IPS-18c (cell line): ENCODE measurements around the gene TBC1D4.
"Not testable (repeated sequence)": the region's sequence is repeated elsewhere in the genome, so short reads cannot be mapped to it uniquely, and the experiment has no call there.

Experiments used
- H3K4me3 ChIP-seq: 2 replicates; pipeline ENCODE4 v1.7.0; 2013; ENCODE audit warnings: low read depth, mild to moderate bottlenecking, low read length, moderate library complexity; ENCODE audit not compliant: insufficient read depth
- H3K9me3 ChIP-seq: one replicate; pipeline ENCODE4 v1.6.1; 2013; ENCODE audit warnings: mild to moderate bottlenecking, low read length, moderate library complexity; ENCODE audit not compliant: control insufficient read depth, insufficient read depth

The TBC1D4 gene

DNA sequence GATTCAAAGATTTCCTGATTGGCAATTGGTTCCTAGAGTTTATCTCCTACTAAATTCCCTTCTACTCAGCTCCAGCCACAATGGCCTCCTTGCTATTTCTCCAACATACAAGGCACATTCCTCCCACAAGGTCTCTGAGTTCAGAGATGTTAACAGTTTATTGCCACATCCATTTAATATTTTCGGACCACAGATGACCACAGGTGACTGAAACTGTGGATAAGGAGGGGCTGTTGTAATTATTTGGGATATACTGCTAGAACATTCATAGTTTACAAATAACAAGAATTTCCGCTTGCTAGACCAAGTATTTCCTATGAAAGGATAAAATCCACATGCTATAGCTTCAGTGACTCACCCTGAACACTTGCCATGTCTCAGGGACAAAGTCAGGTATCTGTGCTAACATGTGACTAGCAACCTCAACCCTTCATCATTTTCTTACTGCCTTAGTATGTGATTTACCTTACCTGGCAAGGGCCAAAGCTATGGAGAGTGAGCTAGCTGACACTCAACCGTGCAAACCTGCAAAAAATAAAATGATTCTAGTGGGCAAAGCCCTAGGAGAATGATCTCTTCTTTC lies 117.7 kb downstream of the TBC1D4 start:
- no peak overlapping the region for H3K4me3 ChIP-seq

DNA sequence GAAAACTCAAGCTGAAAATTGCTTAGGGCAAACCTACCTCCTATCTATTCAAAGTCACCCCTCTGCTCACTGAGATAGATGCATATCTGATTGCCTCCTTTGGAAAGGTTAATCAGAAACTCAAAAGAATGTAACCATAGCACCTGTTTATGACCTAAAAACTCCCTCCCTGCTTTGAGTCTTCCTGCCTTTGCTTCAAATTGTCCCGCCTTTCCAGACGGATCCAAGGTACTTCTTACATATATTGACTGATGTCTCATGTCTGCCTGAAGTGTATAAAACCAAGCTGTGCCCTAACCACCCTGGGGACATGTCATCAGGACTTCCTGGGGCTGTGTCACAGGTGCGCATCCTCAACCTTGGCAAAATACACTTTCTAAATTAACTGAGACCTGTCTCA lies 118.6 kb downstream of the TBC1D4 start:
- no peak overlapping the region for H3K4me3 ChIP-seq
- no peaks in the 10 kb centered on the region for H3K9me3 ChIP-seq

More for the DNA sequence above, 117.7 kb downstream of the TBC1D4 start:
- no peaks in the 10 kb centered on the region for H3K9me3 ChIP-seq

GRCh38 chr13:75362026-75362425 lies 119.9 kb downstream of the TBC1D4 start:
- no peaks in the 10 kb centered on the region for H3K9me3 ChIP-seq
- H3K4me3 ChIP-seq: no peak overlapping the region

GRCh38 chr13:75360170-75360569 lies 121.8 kb downstream of the TBC1D4 start:
- H3K4me3 ChIP-seq: no peak overlapping the region
- H3K9me3 ChIP-seq: no peaks in the 10 kb centered on the region

GRCh38 chr13:75359266-75359665 lies 122.7 kb downstream of the TBC1D4 start:
- Histone ChIP-seq H3K4me3 (no peak overlapping the region), H3K9me3 (no peaks in the 10 kb centered on the region)

- Histone ChIP-seq H3K9me3 (no peaks in the 10 kb centered on the region), H3K4me3 (no peak overlapping the region)
These were observed 124.2 kb downstream of the TBC1D4 start for GRCh38 chr13:75357576-75358289.

- no peak overlapping the region for H3K4me3 ChIP-seq
- H3K9me3 ChIP-seq: no peaks in the 10 kb centered on the region
These were observed 125.5 kb downstream of the TBC1D4 start for GRCh38 chr13:75356421-75356820.

- H3K9me3 ChIP-seq: no peaks in the 10 kb centered on the region
- no peak overlapping the region for H3K4me3 ChIP-seq
These were observed 126.4 kb downstream of the TBC1D4 start for GRCh38 chr13:75355609-75356008.

- Histone ChIP-seq H3K9me3 (no peaks in the 10 kb centered on the region), H3K4me3 (no peak overlapping the region)
These were observed 128.2 kb downstream of the TBC1D4 start for GRCh38 chr13:75353781-75354193.

DNA sequence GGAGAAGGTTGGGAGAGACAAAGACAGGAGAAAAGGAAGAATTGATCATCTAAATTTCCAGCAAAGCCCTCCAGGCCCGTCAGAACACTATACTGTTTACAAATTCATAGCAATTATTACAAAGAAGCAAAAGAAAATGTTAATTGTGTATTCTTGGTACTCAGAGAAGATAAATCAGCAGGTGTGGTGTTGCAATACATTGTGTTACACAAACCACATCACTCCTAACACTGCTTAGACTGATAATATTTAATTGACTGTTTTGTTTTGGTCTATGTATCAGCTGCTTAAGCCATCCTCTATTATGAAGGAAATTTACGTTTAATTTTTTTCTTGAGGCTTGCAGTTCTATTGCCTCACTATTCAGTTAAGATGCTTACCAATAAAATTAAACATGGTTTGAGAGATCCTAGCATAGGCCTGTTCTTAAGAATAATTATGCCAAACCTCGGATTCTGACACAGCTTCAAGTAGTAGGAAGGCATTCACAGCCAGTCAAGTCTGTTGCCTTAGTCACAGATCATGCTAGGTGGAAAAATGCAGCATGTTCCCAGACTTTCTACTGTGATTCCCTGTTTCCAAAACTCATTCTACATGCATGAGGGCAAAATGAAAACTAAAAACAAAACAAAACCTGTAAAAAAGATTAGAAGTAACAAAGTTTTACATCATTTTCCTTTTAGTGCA lies 129.2 kb downstream of the TBC1D4 start:
- no peak overlapping the region for H3K4me3 ChIP-seq
- no peaks in the 10 kb centered on the region for H3K9me3 ChIP-seq

DNA sequence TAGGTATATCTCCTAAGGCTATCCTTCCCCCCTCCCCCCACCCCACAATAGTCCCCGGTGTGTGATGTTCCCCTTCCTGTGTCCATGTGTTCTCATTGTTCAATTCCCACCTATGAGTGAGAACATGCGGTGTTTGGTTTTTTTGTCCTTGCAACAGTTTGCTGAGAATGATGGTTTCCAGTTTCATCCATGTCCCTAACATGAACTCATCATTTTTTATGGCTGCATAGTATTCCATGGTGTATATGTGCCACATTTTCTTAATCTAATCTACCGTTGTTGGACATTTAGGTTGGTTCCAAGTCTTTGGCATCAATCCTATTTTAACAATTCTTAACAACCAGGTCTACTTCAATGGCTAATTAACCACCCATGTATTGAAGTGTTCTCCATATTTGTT lies 130.4 kb downstream of the TBC1D4 start:
- H3K4me3 ChIP-seq, H3K9me3 ChIP-seq: not testable (repeated sequence)

GRCh38 chr13:75347925-75348324 lies 134.0 kb downstream of the TBC1D4 start:
- H3K4me3 ChIP-seq: no peak overlapping the region
- H3K9me3 ChIP-seq: no peaks in the 10 kb centered on the region

DNA sequence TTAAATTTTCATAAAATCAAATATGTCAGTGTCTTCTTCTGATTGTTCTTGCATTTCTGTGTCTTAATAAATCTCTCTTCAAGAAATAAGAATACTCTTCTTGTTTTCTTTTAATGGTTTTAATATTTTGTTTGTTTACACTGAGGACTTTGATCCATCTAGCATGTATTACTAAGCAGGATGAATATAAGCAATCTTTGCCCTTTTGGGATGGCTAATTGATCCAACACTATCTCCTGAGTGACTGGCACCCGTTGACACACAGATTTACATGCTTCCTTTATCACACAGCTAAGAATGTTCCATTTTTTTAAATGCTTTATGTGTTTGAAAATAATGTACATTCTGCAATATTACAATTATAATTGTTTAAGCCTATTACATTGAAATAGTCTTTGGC lies 134.5 kb downstream of the TBC1D4 start:
- H3K4me3 ChIP-seq: no peak overlapping the region
- no peaks in the 10 kb centered on the region for H3K9me3 ChIP-seq

DNA sequence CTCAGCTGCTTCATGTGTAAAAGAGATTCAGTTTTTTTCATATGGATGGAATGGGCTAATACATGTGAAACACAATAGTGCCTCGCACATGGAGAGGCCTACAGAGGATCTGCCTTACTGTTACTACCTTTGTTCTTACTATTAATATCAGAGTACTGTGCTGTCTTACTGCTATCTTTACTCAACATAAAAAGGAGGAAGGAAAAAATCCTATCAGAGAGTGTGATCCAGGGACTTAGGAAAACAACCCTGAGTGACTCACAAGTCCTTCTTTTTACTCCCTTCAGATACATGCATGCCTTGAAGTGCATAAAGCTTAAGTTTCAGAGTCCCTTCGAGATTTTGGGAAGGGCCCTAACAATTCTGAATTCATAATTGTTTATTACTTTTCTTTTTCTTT lies 136.8 kb downstream of the TBC1D4 start:
- Histone ChIP-seq H3K9me3 (no peaks in the 10 kb centered on the region), H3K4me3 (no peak overlapping the region)

GRCh38 chr13:75341028-75341427 lies 140.9 kb downstream of the TBC1D4 start:
- H3K4me3 ChIP-seq: no peak overlapping the region

DNA sequence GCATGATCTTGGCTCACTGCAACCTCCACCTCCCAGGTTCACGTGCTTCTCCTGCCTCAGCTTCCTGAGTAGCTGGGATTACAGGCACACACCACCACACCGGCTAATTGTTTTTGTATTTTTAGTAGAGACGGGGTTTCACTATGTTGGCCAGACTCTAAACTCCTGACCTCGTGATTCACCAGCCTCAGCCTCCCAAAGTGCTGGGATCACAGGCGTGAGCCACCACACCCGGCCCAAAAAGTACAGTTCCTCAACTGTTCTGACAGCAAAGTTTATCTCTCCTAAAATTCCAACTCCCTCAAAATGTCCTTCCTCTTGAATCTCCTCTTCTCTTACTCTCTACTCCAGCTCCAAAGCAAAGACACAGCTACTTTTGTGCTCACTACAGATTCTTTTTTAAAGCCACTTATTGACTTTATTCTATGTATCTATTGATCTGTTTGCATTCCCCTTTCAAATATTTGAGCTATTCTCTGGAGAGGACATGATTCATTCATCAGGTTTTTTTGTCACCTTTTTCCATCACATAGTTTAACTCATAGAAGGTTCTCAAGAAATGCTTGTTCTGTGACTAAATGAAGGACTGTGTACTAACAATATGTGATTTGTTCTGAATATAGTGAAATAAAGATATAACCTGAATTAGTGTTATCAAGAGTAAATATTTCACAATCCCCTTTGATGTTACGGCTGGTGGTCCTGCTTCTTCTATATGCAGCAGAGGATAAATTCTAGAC lies 142.2 kb downstream of the TBC1D4 start:
- no peak overlapping the region for H3K4me3 ChIP-seq
- H3K9me3 ChIP-seq: no peaks in the 10 kb centered on the region

More at GRCh38 chr13:75341028-75341427, 140.9 kb downstream of the TBC1D4 start:
- H3K9me3 ChIP-seq: no peaks in the 10 kb centered on the region

- Histone ChIP-seq H3K9me3 (no peaks in the 10 kb centered on the region), H3K4me3 (no peak overlapping the region)
These were observed 147.1 kb downstream of the TBC1D4 start for GRCh38 chr13:75334634-75335447.
